HG03354 (cell line): ENCODE results near the gene CD96.
"Not testable (repeated sequence)": the region's sequence is repeated elsewhere in the genome, so short reads cannot be mapped to it uniquely, and the experiment has no call there.

Experiments
- ATAC-seq: cut with Tn5 transposase; IDR thresholded peaks from one replicate; pipeline ENCODE4 v1.9.1; 2021; ENCODE audit warnings: mild to moderate bottlenecking; ENCODE audit not compliant: unreplicated experiment, poor library complexity, severe bottlenecking

The CD96 gene

DNA sequence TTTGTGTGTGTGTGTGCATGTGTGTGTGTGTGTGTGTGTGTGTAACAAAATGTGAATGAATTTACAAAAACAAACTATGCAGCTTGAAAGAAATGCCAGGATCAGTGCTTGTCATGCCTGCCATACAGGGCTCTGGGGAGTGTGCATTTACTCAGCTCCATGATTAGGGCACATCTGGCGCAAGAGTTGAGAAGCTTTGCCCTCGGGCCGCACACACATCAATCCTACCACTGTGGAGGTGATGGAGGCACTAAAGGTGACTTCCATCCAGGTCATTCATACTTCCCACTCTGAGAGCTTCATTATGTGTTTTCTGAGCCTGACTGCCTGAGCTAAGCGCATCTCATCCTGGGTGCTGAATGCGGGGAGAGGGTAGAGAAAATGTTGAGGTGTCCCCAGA, 125.2 kb downstream of the CD96 start:
- ATAC-seq: no peak

DNA sequence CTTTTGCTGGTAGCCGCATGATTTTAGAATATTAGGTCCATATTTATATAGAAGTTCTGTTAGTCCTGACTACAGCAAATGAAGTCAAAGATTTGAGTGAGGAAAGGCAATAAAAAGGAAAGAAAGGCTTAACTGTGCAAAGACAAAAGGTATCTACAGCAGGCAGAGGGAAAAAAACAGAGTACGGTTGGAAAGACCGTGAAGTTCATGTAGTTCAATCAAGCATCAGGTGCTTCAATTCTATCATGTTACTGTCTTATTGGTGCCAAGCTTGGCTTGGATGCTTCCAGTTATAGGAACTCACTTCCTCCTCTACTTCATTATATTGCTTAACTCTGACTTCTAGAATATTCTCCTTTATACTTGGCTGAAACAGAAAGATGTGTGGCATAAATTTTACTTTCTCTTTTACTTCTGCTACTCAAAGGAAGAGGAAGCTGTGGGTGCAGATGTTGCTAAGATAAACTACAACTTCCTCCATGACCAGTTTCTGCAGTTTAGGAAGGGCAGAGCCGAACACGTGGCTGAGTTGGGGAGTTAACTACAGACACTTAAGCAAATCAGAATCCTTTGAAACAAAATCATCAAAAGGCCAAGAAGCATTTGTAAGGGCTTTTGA, 125.7 kb downstream of the CD96 start:
- ATAC-seq: peak; percentile 99

DNA sequence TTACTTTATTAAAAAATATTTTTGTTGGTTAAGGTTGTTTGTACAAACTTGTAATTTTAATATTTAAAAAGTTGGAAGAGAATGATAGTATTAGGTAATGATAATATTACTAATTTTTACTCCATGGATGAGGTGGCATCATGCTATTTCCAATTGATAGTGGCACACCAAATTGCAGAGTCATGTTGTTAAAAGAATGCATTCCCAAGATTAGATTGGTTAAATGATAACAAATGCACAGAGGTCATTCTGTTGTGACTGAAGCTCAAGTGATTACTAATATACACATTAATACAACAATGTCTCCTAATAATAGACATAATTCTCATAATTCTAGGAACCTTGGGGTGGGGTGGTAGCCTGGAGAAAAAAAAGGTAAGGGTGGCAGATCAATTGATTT, 126.3 kb downstream of the CD96 start:
- ATAC-seq: no peak

DNA sequence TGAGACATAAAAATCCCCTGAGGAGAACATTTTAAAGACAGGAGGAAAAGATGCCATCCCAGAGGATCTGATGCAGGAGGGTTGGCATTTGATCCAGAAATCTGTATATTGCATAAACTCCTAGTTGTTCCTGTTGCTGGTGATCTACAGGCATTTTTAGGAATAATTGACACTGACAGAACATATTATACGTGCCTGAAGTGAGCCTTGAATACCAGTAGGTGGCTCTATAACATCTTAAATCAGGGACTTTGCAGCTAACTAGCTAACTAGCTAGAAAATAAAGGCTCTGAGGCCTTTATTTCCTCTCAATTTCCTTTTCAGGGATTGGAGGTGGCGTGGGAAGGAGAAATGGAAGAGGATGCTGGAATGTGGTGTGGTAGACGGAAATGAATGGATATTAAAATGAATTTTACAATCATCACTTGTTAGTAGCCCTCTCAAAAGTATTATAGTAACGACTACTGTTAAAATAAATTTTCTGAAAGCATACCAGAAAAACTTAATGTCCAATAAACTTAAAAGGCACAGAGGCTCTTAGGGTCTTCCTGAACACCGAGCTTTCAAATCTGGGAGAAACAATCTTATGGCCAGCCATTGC, 127.0 kb downstream of the CD96 start:
- ATAC-seq: peak; percentile 53

DNA sequence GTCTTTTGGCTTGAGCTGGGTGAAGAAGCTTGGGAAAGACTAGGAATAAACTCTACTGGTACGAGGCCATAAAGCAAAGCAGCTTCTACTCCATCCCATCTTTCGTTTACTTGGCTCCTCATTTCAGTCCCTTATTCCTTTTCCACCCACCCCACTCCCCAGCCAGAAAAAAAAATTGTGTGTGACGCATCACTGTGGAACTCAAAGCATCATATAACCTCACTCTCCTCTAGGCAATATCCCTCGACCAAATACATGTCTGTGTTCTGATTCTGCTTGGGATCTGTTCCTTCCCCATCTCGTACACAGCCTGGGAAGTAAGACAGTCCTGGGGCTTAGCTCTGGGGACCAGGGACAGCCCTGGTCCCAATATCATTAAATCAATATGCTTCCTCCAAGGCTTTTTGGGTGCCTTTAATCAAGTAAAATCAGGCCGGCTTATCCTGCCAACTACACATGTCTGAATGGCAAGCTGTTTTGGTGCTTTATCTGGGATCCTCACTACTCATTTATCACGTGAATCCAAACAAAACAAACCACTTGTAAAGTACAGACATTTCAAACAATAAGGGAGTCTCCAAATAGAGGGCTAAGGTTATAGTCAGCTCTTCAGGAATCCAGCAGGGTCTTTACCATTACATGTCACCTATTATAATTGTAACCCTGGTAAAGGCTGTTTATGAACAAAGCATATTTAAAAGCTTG, 128.1 kb downstream of the CD96 start:
- ATAC-seq: no peak

DNA sequence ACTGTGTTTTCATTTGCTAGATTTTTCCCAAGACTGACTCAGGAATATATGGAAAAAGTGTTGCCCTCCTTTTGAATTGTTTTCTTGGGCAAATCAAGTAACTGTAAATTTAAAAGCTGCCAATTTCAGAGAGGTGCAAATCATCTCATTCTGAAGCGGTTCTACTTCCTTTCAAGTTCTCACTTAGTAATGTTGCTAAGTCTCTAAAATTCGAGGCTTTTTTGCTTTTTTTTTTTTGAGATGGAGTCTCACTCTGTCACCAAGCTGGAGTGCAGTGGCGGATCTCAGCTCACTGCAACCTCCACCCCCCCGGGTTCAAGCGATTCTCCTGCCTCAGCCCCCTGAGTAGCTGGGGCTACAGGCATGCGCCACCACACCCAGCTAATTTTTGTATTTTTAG, 130.5 kb downstream of the CD96 start:
- not testable (repeated sequence) for ATAC-seq

DNA sequence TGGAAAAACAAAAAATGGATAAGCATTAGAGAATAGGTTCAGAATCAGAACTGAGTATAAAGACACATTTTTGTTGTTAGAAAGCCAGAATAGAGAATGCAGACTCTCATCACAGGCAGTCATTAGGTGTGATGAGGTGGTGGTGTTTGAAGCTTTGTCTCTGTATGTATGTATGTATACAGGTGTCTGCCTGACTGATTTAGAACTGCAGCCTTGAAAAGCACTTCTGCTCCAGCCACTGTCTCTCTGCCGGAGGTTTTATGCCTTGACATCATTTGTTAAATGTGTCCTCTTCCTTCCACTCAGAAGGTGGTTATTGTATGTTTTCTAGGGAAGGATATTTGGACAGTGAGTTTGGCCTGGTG, 133.8 kb downstream of the CD96 start:
- ATAC-seq: no peak

DNA sequence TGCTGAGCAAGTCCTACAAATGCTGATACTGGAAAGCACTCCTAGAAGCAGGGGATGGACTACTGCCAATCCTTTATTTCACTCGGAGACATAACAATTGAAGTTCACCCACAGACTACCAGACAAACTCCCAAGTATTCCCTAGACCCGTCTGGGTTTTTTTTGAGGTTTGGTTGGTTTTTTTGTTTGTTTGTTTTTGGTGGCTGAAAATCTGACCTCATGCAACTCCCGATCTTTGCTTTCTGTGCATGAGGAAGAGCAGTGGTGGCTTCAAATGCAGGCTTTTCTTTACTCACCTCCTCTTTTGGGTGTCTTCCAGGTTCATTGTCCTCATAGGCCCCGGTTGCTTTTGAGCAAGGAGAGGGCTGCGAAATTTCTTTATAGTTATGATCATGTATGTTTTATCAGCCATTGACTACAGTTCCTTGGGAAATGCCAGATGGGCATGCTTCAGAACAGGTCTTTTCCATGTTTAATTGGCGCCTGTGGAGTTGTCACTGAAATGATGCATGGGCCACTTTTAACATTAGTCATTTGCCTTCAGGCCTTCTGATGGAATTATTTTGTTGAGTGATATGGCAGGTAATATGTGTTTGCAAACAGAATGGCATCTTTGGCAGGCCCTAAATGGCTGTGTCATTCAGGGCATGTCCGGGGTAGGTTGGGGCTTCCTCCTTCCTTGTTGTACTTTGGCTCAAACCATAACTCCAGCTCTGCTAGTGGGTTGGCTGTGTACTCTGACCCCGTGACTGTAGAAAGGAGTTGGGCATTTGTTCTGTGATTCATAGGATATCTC, 134.4 kb downstream of the CD96 start:
- no peak for ATAC-seq

DNA sequence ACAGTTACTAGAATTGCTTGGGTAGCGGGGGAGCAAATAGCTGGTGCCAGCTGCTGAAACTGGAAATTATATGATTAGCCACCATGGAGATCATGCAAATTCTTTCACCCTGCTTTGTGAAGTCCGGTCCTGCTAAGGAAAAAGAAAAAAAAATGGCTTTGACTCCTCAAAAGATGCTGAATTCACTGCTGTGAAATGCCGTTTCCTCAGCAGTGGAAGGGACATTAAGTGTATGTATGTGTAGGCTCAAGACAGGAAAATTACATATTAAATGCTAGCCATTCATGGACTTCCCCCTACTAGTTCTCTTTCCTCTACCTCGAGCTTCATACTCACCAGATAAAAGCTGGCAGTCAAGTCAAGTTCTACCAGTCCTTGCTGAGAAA, 135.0 kb downstream of the CD96 start:
- ATAC-seq: no peak

DNA sequence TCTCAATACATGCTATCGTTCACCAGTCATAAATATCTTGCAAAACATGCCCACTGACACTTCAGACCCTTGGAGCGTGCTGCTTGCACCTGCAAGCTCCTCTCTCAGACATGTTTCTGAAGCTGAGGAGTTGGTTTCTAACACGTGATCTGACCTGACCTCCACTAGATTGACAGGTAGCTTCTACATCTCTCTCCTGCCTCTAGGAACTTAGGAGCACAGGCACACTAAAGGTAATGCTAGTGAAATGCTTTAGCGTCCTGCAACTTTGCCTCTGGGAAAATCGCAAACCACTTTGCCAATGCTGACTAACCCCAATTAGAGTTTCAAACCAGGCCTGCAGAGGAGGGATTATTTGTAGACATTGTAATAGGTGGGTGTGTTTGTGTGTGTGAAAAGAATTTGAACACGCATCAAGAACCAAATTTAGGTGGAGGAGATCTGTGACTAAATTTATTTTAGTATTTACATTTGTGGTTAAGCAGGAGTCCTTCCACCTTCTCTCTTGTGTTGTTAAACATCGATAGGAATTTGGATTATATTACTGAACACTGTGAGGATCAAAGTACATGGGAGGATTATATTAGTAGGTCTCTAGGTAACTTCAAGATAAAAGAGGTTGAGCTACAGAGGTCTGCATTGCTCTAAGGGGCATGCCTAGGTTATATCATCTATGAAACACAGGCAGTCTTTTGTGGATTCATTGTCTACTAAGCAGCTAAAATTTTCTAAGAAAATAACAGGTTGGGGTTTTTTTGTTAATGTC, 139.8 kb downstream of the CD96 start:
- peak; percentile 73 for ATAC-seq

DNA sequence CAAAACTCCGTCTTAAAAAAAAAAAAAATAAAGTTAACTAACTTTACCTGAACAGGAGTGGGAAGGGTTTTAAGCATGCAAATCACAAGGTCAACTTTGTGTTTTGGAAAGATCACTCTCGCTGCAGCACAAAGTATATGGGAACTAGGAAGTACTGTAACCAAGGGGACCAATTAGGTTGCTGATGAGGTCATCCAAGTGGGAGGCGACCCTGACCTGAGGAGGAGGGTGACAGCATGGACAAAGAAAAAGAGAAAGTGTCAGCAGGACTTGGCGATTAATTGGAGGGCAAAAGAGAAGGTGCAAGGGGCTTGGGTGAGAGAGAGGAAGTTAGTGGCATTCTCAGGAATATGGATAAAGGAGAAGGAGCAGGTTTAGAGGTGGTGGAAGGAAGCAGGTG, 142.6 kb downstream of the CD96 start:
- no peak for ATAC-seq

DNA sequence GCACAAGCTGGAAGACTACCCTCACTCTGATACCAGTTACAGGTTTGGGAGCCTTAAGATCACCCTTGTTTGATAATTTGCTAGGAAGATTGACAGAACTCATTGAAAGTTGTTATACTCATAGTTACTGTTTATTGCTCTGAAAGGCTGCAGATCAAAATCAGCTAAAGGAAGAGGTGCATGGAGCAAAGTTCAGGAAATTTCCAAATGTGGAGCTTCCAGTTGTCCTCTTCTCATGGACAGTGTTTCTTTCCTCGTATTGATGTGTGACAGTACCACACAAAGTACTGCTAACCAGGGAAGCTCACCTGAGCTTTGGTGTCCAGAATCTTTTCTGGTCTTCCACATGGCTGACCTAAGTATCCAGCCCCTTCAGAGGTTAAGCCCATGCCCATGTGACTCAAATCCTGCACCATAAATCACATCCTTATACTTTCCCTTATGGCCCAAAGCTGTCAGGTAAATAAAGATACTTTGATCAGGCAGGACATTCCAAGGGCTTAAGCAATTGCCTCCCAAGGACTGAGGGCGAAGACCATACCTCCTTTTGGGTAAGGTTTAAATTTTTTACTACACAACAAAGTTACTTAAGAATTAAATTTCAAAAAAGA, 146.3 kb downstream of the CD96 start:
- no peak for ATAC-seq

DNA sequence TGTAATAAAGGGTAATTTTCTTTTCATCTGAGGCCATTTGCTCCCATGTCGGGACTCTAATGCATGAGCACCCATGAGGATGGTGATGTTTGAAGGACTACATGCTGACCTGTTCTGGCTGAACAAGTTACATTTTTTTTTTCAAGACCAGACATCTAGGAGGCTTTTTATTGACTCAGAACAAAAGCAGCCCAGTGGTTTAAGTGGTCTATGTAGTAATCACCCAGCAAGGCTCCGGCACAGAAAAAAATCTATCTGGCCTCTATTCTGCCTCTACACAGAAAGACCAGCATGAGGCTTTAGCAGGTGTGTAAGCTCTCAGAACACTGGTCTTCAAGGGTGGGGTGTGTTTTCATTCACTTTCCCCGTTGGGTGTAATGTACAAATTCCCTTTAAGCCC, 148.2 kb downstream of the CD96 start:
- ATAC-seq: peak; percentile 90

DNA sequence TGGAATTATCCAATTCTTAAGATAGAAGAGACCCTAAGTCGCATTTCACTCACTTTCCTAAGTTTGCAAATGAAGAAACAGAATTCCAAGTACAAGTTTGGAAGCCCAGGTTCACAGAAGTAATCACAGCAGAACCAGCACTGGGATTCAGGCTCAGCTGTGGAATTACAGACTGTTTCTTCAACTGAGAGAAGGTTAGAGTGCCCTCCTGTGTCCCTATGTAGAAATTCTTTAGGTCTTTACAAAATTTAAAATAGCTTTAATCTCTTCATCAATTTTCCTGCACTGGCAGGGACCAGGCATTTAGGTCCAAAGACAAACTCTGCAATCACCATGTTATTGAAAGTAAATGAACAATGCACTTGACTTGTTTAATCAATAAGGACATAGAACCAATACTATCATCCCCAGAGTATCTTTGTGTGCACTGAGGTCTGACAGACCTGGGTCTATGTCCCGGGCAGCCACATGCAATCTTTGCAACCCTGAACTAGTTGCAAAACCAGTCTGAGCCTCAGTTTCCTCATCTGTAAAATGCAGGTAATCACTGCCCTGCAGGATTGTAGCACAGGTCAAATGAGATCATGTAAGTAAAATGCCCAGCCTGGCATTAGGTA, 149.4 kb downstream of the CD96 start:
- ATAC-seq: no peak

DNA sequence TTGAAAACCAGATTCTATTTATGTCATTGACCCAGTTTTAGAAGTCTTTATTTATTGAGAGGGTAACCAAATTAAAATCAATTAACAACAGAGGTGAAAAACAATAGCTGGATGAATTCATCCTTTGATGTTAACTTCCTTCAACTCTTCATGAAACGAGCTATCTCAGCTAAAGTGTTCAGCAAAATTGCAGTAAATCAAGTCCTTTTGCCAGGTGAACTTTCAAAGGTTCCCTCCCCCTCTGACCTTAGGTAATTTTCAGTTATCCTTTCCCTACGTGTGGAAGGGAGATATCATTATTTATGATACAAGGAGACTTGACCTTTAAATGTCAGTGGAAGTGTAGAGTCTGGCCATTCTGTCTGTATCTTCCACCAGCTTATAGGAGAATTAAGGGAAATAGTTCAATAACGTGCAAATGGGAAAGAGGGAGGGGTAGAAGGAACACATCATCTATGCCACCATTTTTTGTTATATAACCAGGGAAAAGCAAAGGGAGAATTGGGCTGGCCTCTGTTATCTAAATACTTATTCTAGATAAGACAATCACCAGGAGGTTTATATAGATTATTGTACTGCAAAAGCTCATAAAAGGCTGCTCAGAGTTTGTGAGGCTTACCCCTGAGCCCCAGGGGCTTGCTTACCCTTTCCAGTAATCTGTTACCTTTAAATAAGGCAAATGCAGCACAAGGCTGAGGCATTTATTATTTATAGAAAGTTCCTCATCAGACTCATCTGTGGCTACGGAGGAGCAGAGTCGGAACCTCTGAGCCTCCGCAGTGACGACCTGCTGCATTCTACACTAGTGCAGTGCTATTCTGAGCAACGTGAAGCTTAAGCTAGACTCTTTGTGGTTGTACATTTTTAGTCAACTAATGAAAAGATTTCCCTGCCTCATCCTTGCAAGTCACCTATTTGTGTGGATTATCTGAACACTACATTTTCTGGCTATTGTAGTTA, 150.9 kb downstream of the CD96 start:
- peak; percentile 42 for ATAC-seq

DNA sequence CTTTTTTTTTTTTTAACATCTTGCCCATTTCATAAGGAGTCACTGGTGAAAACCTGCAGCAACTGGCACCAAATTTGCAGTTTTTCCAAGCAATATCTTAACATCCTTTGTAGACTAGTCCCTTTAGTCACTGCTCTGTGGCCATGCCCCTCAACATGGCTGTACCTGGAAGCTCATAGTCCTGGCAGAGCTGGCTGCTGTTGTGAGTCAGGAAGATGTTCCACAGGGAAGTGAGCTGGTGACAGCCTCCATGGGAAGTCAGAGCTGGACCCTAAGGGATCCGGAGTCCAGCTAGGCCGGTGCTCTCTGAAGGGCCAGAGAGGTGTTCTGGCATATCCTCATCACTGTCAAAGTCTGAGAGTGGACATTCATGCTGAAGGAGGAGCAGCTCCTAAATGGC, 152.5 kb downstream of the CD96 start:
- no peak for ATAC-seq

DNA sequence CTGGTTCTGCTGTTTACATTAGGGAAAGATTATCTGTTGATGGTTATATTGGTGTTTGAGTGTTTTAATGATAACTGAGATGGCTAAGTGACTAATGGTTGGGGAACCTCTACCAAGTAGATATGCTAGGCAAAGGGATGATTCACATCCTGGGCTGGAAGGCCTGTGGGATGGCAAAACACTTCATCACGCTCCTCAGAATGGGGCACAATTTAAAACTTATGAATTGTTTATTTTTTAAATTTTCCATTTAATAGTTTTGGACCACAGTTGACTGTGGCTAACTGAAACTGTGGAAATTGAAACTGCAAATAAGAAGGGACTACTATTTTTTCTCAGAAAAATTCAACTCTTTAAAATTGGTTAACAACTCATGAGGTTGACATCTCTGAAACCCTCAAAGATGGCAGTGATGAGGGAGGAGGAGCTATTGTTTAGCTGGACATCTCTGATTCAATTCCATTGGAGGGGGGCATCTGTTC, 153.7 kb downstream of the CD96 start:
- no peak for ATAC-seq

DNA sequence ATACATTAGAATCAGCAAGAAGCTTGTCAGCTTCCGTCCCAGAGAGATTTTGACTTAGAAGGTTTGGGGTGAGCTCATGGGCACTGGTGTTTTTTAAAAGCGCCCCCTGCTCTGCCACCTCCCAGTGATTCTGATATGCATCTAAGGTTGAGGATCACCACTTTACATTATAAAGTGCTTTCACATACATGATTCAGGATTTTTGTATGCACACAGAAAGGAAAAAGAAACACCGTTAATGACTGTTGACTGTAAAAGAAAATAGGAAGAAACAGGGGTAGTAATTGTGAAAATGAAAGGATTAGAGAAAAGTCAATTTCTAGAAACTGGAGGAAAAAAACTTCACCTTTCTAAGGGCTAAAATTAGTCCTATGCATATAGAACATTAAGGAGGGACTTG, 158.1 kb downstream of the CD96 start:
- ATAC-seq: no peak
